ENCODE measurements around the gene ATP11B. TPM values are rescaled to one million over a fixed set of nuclear protein-coding genes. Genes with fewer than 3 reads are reported as not detected.

The ATP11B gene
- polyA plus RNA-seq, 2 of the 4 experiments (the other 2 are of a cell fraction) = 10.1 to 17.2 TPM

- no peaks in the 10 kb centered on the region for H3K9me3 ChIP-seq
- TF ChIP-seq PBX3 (IDR thresholded peaks at IDR 0.05) = no peak
- no peak for TF ChIP-seq SMC3 (IDR thresholded peaks at IDR 0.05)
- TF ChIP-seq HDAC2 (IDR thresholded peaks at IDR 0.05) = no peak
- TF ChIP-seq POLR2A (IDR thresholded peaks at IDR 0.05; ENCODE audit: low read length) = no peak
- TF ChIP-seq FOSL2 (IDR thresholded peaks at IDR 0.05) = no peak
- TF ChIP-seq FOSL2 (CRISPR knock-in tag; IDR thresholded peaks at IDR 0.05) = no peak
- no peak for TF ChIP-seq JUNB (IDR thresholded peaks at IDR 0.05)
- no peak for TF ChIP-seq RAD21 (conservative IDR thresholded peaks at IDR 0.05 in 1 of 2, IDR thresholded peaks at IDR 0.05 in 1 of 2)
- TF ChIP-seq REST (IDR thresholded peaks at IDR 0.05) = no peak
- TF ChIP-seq CEBPB (IDR thresholded peaks at IDR 0.05) = no peak
- TF ChIP-seq BHLHE40 (IDR thresholded peaks at IDR 0.05; ENCODE audit: low read depth, low read length) = no peak
- no peak for TF ChIP-seq EHMT2 (IDR thresholded peaks at IDR 0.05; ENCODE audit: low read depth)
- TF ChIP-seq HOXB13 (CRISPR knock-in tag; IDR thresholded peaks at IDR 0.05; ENCODE audit: low read depth) = no peak
- TF ChIP-seq KDM5A (IDR thresholded peaks at IDR 0.05) = no peak
- no peak for TF ChIP-seq ZNF302 (CRISPR knock-in tag; IDR thresholded peaks at IDR 0.05)
- no peak for TF ChIP-seq GATA3 (IDR thresholded peaks at IDR 0.05; ENCODE audit: borderline replicate concordance)
- TF ChIP-seq MYC (IDR thresholded peaks at IDR 0.05; ENCODE audit: borderline replicate concordance, low read length) = no peak
- no peak for TF ChIP-seq JUN (IDR thresholded peaks at IDR 0.05)
- no peak for TF ChIP-seq TFCP2L1 (CRISPR knock-in tag; IDR thresholded peaks at IDR 0.05)
- no peak for TF ChIP-seq FOSB (CRISPR knock-in tag; IDR thresholded peaks at IDR 0.05)
- no peak for ATAC-seq
- no peak for DNase-seq (ENCODE audit: low read depth in 1 of 2, low spot score in 1 of 2)
- FAIRE-seq = no peak
- ChIA-PET POLR2A (no interaction called here), CTCF (no interaction called here)
- no peak overlapping the region for H3K27ac ChIP-seq
- no peaks in the 10 kb centered on the region for H3K4me1 ChIP-seq
- no peak overlapping the region for H3K4me2 ChIP-seq
- no peak overlapping the region for H3K4me3 ChIP-seq
- WGBS (ENCODE audit: missing lambda C conversion rate) = 0% methylated on average over 1 of the region's 1 CpG
Observed at GRCh38 chr3:182784542-182784941, 8.8 kb upstream of the ATP11B start.

GRCh38 chr3:182785142-182785541 lies 8.2 kb upstream of the ATP11B start:
- no peak overlapping the region for H3K4me2 ChIP-seq
- DNase-seq (ENCODE audit: low read depth in 1 of 2, low spot score in 1 of 2) (no peak), FAIRE-seq (no peak), ATAC-seq (no peak)
- no peaks in the 10 kb centered on the region for H3K4me1 ChIP-seq
- TF ChIP-seq SMC3 (IDR thresholded peaks at IDR 0.05) = no peak
- no peak for TF ChIP-seq EP300 (IDR thresholded peaks at IDR 0.05)
- WGBS (ENCODE audit: missing lambda C conversion rate) = 66% methylated on average over 3 of the region's 3 CpGs
- H3K27ac ChIP-seq = no peak overlapping the region
- ChIA-PET POLR2A (no interaction called here), CTCF (no interaction called here)
- H3K9me3 ChIP-seq = no peaks in the 10 kb centered on the region
- no peak overlapping the region for H3K4me3 ChIP-seq

- ChIA-PET POLR2A (no interaction called here), CTCF (no interaction called here)
- H3K4me2 ChIP-seq = no peak overlapping the region
- ATAC-seq = no peak
- no peaks in the 10 kb centered on the region for H3K4me1 ChIP-seq
- H3K27ac ChIP-seq = no peak overlapping the region
- TF ChIP-seq CTCF (IDR thresholded peaks at IDR 0.05) = no peak
- no peak for TF ChIP-seq CBX8 (IDR thresholded peaks at IDR 0.05)
- TF ChIP-seq MYC (IDR thresholded peaks at IDR 0.05; ENCODE audit: borderline replicate concordance, low read length) = no peak
- no peak for TF ChIP-seq RCOR1 (IDR thresholded peaks at IDR 0.05; ENCODE audit: low read depth, low read length)
- TF ChIP-seq REST (IDR thresholded peaks at IDR 0.05) = no peak
- H3K4me3 ChIP-seq = no peak overlapping the region
- FAIRE-seq = no peak
- no peaks in the 10 kb centered on the region for H3K9me3 ChIP-seq
- no peak for DNase-seq (ENCODE audit: low read depth in 1 of 2, low spot score in 1 of 2)
Observed at GRCh38 chr3:182785756-182786155, 7.5 kb upstream of the ATP11B start.

Measured in A549 (cell line).